Measurements from ENCODE around the gene SLC39A1. TPM values are rescaled to one million over a fixed set of nuclear protein-coding genes. Genes with fewer than 3 reads are reported as not detected.

The SLC39A1 gene
- total and polyA plus RNA-seq, 2 experiments from 2014 or later: 87.3 to 220 TPM

DNA sequence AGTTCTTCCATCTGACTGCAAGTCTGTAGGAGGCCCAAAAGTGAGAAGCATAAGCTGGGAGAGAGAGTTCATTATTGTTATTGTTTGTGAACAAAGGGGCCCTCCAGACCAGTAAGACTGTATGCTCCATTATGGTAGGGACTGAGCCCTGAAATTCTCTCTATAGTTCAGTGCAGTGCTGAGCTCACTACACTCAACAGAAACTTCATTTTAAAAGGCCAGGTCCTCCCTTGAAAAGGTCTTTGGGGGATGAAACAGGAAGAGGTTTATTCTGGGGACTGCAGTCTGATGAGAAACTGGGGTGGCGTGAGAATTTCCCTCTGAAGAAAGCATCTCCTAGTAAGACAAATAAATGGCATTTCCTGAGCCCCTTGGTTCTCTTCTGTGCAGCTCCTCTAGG, 35.1 kb downstream of the SLC39A1 start (continued):
- TF ChIP-seq ZNF462 (CRISPR knock-in tag; IDR thresholded peaks at IDR 0.05) (no peak), EZH2 (IDR thresholded peaks at IDR 0.05; ENCODE audit: low read depth, unreplicated experiment) (no peak), POLR2AphosphoS5 (IDR thresholded peaks at IDR 0.05; ENCODE audit: low read depth) (no peak), EZH2phosphoT487 (IDR thresholded peaks at IDR 0.05; ENCODE audit: unreplicated experiment) (no peak), CREB1 (CRISPR knock-in tag; IDR thresholded peaks at IDR 0.05; ENCODE audit: low read depth) (no peak), CTCF (conservative IDR thresholded peaks at IDR 0.05; ENCODE audit: low read depth in 2 of 2) (no peak), JUNB (IDR thresholded peaks at IDR 0.05; ENCODE audit: unreplicated experiment) (no peak), NANOG (IDR thresholded peaks at IDR 0.05; ENCODE audit: borderline replicate concordance) (no peak), ZNF114 (CRISPR knock-in tag; IDR thresholded peaks at IDR 0.05) (no peak), STAT1 (IDR thresholded peaks at IDR 0.05; ENCODE audit: unreplicated experiment) (no peak)
- TF ChIP-seq, protein P1, sequence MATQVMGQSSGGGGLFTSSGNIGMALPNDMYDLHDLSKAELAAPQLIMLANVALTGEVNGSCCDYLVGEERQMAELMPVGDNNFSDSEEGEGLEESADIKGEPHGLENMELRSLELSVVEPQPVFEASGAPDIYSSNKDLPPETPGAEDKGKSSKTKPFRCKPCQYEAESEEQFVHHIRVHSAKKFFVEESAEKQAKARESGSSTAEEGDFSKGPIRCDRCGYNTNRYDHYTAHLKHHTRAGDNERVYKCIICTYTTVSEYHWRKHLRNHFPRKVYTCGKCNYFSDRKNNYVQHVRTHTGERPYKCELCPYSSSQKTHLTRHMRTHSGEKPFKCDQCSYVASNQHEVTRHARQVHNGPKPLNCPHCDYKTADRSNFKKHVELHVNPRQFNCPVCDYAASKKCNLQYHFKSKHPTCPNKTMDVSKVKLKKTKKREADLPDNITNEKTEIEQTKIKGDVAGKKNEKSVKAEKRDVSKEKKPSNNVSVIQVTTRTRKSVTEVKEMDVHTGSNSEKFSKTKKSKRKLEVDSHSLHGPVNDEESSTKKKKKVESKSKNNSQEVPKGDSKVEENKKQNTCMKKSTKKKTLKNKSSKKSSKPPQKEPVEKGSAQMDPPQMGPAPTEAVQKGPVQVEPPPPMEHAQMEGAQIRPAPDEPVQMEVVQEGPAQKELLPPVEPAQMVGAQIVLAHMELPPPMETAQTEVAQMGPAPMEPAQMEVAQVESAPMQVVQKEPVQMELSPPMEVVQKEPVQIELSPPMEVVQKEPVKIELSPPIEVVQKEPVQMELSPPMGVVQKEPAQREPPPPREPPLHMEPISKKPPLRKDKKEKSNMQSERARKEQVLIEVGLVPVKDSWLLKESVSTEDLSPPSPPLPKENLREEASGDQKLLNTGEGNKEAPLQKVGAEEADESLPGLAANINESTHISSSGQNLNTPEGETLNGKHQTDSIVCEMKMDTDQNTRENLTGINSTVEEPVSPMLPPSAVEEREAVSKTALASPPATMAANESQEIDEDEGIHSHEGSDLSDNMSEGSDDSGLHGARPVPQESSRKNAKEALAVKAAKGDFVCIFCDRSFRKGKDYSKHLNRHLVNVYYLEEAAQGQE (IDR thresholded peaks at IDR 0.05; ENCODE audit: unreplicated experiment): no peak
